ENCODE data around the gene ABTB1.

Gene ABTB1

DNA sequence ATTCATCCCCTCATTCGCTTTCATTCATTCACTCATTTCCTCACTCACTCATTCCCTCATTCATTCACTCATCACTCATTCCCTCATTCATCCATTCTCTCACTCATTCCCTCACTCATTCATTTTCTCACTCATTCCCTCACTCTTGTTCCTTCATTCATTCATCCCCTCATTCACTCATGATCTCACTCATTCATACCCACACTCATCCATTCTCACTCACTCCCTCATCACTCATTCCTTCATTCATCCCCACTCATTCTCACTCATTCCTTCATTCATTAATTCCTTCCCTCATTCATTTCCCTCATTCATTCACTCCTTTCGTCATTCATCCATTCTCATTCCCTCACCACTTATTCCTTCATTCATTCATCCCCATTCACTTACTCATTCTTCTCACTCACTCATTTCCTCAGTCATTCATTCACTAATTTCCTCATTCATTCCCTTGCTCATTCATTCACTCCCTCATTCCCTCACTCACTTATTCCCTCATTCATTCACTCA lies 14.5 kb downstream of the ABTB1 start:
- no peak for DNase-seq (ENCODE audit: low spot score)

DNA sequence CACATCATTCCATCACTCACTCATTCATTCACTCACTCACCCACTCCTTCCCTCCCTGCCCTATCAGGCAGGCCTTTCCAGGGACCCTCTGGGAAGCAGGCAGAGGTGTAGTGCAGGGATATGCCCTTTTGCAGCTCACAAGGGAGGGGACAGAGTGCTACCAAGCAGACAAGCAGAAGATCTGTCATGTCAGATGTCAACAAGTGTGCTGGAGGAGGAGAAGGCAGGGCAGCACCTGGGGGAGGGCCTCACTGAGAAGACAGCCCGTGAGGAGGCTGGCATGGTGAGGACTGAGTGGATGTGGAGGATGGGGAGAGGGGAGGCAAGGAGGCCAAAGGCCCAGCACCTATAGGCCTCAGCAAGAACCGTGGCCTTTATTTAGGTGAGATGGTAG lies 15.3 kb downstream of the ABTB1 start:
- DNase-seq (ENCODE audit: low spot score): no peak

DNA sequence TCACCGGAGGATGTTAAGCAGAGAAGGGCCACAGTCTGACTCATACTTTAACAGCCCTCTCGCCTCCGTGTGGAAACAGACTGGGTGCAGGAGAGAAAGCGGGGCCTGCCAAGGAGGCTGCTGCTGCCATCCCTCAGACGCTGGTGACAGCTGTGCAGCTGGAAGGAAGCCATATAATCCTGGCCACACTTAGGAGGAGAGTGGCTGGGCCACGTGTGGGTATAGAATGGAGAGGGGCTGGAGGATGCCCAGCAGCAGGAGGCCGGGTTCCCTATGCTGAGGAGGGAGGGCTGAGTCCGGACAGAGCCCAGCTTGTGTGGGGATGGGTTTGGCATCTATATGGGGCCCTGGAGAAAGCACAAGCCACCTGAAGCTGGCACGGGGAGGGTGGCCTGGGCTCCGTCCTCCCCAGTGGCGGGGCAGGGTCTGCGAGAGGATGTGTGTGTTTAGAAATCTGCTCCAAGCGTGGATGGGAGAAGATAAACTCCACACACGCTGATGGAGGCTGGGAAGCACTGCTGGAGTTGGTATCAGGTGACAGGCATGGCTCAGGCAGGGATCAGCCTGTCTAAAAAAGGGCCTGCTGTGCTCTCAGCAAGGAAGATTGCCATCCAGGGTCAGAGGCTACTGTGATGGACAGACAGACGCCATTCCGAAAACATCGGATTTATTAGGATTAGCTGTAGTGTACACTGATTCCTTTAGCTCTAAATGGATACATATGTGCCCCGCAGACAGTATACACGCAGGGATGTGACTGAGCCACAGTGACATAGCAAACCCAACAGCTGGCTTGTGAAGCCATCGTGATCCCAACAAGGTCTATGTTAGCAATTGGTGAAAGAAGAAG lies 15.9 kb downstream of the ABTB1 start:
- no peak for DNase-seq (ENCODE audit: low spot score)

DNA sequence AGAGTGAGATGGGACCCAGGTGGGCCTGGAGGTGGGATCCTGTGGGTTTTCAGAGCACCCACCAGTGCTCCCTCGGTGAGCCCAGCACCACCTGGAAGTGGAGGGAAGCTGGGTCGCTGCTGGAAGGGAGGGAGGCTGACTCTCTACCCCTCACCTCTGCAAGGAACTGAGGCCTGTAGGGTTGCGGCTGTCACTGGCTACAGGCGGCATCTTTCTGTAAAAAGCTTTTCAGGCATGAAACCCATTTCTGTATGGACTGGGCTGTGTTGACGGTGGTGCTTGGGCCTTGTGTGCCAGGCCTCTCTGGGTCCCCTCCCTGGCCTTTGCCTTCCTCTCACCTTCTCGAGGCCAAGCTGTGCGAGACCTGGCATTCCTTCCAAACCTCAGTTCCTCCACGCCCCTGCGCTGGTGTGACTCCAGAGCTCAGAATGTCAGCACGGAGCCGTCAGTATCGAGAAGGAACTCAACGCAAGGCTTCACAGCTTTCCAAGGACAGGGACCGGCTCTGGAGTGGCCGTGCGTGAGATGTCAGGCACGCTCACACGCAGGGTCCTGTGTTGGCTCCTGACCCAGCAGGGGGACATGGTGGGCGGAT lies 16.6 kb downstream of the ABTB1 start:
- no peak for DNase-seq (ENCODE audit: low spot score)

DNA sequence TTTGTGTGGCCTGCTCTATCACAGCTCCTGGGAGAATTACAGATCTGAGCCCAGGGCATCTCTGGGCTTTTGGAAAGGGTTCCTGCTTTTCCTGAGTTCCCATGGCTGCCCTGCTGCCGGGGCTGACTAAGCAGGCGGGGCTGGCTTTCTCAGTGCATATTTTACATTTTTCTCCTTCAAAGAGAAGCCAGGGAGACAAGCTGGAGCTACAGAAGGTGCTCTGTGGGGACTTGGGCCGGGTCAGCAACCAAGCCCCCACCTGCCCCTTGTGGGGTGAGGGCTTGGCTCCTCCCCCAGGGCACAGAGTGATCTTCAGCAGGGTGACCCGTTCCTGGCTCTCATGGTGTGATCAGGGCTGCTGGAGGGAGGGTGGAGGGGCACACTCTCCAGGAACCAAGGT lies 17.4 kb downstream of the ABTB1 start:
- DNase-seq (ENCODE audit: low spot score): no peak

DNA sequence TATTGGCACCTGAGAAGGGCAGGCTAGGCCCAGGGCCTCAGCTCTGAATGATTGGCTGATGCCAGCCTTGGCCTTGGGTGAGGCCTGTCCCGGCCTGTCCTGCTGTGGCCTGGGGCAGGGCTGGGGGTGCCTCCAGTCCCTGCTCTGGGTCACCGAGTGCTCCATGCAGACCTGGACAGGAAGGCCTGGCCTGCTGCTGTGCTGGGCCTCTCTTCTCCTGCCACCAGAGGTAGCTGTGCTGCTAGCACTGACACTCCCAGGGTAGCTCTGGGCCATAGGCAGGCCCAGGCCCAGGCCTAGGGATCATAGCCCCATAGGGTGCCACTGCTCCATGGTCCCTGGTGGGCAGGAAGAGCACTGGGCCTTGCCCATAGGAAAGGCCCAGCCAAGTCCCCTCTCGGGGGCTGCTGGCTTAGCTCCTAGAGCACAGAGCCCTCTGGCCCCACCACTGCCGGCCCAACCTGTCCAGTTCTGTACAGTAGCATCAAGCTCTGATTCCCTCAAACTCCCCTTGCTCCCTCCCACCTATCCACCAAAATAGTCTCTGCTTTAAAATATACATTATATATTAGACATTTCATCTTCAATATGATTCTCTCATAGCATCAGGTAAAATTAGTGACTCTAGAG lies 18.2 kb downstream of the ABTB1 start:
- no peak for DNase-seq (ENCODE audit: low spot score)

DNA sequence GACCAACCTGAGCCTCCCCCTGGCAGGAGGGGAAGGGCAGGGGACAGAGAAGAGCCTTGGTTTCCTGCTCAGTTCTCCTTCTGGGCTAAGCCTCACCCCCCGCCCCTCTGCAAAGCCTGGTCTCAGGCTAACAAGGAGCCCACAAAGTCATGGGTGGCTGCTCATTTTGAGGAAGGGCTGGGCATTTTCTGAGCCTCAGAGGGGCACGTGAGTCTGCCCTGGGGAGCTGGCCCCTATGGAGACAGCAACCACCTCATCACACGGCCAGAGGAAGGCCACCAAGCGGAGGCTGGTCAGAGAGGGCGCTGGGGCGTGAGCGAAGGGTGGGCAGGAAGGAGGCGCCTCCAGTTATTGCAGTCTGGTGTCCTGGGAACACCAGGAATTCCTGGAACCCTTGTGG lies 18.7 kb downstream of the ABTB1 start:
- DNase-seq (ENCODE audit: low spot score): no peak

DNA sequence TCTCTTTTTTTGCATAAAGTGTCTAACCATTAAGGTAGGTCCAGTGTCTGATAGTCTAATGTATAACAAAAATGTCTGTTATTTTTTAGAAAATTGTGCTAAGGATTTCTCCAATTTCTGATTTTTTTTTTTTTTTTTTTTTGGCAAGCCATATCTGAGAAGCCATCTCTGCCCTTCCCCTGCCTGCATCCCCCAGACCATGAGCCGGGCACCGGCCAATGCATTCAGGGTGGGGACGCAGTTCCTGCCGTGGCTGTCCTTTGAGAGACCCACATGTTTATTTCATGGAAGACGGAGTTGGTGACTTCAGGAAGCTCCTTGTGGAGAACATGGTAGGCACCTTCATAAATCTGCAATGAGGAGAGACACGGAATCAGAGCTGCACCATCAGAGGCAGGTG lies 19.2 kb downstream of the ABTB1 start:
- DNase-seq (ENCODE audit: low spot score): no peak

DNA sequence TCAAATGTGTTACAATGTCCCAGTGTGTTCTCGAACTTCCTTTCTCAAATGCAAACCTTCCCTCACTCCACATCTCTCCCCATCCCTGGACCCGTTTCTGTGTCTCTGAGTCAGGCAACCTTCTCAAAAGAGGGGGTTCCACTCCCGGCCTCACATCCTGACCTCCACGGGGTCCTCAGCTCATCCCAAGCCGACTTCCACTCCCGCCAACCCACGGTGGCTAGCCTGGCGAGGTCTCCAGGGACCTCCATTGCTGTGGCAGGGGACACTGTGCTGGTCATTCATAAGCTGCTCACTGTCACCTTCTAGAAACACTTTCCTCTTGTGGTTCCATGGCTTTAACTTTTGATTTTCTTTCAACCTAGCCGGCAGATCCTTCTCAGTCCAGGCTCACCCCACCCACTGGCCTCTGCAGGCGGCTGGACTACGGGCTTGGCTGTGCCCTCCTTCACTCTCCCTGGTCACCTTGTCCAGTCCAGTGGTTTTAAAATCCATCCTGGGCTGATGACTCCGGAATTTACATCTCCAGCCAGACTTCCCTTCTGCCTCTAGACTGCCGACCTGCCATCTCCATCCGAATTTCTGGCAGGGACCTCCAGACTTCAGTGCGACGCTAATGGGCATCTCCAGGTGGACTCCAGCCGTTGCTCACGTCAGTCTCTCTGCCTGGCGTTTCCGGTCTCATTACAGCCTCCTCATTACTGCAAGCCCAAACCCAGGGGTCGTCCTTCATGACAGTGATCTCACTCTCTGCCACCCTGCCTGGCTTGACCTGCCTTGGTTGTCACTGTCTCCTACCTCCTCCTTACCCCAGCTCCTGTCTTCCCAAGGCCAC lies 20.0 kb downstream of the ABTB1 start:
- no peak for DNase-seq (ENCODE audit: low spot score)

DNA sequence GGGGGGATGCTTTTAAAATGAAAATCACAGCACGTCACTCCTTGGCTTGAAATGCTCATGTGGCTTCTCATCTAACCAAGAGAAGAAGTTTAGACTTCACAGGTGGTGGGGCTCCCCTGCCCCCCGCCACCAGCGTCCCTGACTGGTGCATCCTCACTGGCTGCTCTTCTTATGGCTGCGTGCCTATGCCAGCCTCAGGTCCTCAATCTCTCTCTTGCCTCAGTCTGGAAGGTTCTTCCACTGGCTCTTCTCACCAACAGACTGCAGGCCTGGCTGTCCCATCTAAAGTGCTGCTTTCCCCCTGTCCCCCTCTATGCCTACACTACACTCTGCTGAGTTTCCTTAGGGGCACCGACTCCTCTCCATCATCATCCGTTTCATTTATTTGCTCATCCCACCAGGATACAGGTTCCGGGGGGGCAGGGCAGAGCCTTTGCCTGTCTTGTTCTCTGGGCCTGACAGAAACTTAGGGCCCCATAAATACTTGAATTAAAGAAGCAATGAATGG lies 20.6 kb downstream of the ABTB1 start:
- no peak for DNase-seq (ENCODE audit: low spot score)

DNA sequence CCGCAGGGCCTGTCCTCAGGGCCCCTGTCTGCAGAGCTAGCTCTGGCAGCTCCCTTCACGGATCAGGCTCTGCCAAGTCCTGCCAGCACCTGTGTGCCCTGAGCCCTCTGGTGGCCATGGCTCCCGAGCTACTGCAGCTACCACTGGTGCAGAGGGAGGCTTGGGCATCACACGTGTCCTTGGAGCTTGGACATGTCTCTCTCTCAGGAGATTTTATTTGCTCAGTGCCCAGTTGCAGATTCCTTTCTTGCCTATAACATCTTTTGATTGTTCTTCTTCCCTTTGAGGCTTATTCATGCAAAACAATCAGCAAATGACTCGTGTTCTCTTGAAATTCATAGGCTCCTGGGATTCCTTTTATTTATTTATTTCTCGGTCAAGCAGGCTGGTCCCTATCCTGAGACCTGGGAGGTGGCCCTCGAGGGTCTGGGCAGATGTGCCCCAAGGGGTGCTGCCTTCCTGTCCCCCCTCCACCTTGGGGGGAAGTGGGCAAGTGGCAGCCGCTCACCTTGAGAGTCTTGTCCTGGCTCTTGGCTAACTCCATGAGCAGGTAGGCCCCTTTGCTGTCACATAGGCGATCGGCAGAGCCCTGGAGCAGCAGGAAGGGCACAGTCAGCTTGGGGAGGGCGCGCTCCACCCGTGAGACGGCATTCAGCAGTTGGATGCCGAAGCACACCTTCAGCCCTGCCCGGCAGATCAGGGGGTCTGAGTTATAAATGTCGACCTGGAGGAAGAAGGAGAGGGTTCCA lies 21.9 kb downstream of the ABTB1 start:
- peak; percentile 89 for DNase-seq (ENCODE audit: low spot score)

DNA sequence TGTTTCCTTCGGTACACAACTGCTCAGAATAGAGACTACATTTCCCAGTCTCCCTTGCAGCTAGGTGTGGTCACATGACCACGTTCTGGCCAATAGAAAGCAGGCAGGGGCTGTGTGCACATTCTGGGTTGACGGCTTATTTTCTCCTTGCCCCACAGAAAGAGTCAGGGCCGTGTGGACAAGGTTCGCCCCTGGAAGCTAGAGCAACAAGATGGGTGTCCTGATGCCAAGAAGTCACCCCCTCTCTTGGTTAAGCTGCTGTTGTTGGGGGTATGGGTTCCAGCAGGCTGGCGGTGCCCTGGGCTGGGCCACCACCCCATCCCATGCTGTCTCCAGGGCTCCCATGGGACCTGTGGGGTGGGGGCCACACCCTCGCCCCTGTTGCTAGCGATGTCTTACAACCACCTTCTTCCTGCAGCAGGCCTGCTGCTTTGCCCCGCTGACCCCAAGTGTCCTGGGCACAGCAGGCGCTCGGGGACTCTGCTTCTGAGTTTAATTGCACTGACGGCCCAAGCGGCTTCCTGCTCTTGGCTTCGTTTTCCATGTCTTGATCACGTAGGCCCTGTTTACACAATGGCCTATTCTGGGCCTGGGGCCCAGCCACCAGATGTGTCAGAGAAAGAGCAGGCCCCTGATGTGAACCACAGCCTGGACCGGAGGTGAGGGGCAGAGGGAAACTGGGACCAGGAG lies 24.9 kb downstream of the ABTB1 start:
- peak; percentile 92 for DNase-seq (ENCODE audit: low spot score)

DNA sequence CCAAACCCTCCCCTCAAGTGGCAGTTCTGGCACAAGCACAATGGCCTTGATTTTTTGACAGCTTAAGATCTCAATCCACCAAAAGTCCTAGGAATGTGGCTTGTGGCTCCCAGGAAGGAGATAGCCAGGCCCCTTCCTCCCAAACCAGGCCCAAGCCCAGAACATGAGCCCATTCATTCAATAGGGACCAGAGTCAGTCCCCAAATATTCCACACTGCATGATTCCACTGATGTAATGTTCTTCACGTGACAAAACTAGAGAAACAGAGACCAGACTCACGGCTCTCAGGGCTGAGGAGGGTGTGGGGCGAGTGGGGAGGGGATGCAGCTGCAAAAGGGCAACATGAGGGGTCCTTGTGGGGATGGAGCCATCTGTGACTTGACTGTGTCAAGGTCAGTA lies 25.5 kb downstream of the ABTB1 start:
- no peak for DNase-seq (ENCODE audit: low spot score)

DNA sequence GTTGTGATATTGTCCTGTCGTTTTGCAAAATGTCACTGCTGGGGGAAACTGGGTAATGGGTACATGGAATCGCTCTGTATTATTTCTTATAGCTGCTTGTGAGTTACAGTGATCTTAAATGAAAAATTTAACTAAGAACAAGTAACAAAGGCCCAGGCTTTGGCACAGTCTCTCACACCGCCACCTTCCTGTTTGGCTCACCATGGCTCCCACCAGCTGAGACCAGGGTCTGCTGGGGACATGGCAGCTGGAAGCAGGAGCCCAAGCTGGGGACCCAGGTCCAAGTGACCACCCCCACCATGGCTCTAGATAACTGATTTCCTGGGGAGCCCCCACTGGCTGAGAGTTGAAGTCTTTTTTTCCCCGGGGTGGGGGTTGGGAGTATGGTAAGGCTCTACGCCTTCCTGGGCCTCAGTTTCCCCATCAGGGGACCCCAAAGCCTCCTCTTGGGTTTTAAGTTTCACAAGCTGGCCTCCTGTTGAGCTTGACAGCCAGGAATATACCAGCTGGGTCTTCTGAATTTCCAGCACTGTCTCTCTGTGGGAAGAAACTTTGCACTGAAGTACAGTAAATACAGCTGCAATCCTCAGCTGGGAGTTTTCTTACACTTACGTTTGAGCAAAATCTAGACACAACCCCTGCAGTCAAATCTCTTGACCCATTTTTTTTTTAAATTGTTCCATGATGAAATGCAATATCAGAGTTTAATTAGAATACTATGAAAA lies 26.1 kb downstream of the ABTB1 start:
- DNase-seq (ENCODE audit: low spot score): no peak

DNA sequence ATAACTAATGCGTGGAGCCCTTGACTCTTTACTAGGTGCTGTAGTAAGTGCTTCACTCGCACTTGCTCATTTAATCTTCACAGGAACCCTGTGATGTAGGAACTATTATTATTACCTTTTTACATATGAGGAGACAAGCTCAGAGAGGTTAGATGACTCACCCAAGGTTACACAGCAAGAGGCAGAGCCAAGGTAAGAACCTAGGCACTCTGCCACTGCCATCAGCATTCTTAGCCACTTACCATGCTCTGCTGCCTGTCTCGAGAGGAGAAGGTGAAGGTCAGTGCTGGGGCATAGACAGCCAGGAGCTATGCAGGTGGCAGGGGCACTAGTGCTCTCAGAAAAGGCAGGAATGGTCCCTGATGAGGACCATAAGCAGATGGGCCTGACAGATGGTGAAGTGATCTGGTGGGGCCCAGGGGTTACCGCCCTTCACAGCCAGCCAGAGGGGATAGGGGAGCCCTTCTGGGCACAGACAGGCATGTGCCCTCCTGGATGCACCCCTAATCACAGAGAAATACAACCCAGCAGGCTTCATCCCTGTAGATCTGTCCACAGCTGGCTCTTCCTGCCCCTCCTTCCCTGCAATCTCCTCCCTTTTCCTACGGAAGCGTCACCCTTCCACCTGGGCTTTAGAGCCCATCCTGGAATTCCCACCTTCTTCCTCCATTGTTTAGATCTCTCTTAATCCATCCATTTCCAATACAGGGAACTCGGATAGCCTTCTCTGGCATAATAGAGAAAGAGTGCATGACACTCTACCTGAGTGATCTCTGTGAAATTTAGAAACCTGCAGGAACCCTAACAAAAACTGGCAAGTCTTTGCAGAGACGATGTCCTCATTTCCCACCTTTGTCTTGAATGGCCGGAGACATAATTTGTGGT lies 26.9 kb downstream of the ABTB1 start:
- DNase-seq (ENCODE audit: low spot score): no peak

DNA sequence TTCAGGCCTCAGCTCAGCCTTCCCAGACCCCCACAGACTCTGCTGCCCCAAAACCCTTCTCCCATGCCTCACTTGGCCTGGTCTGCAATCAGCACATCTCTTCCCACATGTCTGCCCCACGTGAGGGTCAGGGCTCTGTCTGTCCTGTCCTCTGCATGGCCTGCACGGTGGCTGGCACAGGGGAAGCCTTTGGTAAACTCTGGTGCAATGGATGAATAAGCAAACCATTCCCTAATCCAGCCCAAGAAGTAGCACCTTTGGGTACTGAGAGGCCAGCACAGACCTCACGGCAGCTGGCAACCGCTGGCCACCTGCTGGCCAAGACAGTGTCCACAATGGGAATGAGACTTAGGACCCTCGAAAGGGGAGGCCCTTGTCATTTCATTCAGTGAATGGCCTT lies 27.7 kb downstream of the ABTB1 start:
- no peak for DNase-seq (ENCODE audit: low spot score)

DNA sequence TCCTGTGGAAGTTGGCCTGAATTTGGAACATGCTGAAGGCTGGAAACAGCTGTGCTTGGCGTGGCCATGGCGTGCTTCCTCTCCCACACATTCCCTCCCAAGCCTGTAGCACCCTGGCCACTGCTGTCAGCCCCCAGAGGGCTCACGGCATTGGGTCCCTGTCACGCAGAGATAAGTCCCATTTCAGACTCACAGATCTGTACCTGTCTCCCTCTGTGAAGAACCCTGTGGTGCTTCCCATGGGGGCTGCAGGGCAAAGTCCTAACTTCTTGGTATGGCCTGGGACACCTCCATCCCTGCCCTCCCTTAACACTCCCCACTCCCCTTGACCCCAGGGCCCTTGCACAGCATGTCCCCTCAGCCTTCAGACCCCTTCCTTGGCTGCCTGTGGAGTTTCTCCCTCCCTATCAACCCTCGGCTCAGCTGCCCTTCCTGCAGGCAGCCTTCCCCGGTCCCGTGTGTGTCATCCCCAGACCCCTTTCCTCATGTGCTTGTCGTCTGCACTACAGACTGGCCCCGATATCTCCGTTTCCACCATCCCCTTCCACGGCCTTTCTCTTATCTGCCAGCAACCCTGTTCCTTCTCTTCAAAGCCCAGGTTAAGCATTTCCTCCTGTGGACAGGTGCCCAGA lies 28.6 kb downstream of the ABTB1 start:
- DNase-seq (ENCODE audit: low spot score): no peak

DNA sequence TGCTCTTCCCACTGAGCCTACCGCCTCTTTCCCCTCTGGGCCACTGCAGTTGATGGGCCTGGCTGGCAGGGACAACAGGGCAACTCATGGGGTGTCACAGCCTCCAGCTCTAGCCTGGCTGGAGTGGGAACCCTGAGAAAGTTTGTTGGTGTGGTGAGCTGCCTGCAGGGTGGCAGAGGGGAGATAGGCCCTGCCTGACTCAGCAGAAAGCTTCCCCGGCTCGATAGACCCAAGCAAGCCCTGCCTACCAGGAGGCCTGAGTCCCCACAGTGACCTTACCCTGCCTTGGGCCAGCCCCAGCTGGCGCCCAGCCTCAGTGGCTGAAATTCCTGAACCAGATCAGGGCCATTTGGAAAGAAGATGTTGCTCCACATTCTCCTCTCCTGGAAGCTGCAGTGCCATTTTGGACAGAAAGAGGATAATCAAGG lies 29.4 kb downstream of the ABTB1 start:
- no peak for DNase-seq (ENCODE audit: low spot score)
